GM15510 (cell line): ENCODE data around the gene ANKRD2.

Source experiments
- POLR2A ChIP-seq: IDR thresholded peaks from 3 replicates; pipeline ENCODE4 v1.6.1; 2011; ENCODE audit warnings: borderline replicate concordance; ENCODE audit not compliant: insufficient read length; ENCODE audit errors: extremely low read depth

Gene ANKRD2

DNA sequence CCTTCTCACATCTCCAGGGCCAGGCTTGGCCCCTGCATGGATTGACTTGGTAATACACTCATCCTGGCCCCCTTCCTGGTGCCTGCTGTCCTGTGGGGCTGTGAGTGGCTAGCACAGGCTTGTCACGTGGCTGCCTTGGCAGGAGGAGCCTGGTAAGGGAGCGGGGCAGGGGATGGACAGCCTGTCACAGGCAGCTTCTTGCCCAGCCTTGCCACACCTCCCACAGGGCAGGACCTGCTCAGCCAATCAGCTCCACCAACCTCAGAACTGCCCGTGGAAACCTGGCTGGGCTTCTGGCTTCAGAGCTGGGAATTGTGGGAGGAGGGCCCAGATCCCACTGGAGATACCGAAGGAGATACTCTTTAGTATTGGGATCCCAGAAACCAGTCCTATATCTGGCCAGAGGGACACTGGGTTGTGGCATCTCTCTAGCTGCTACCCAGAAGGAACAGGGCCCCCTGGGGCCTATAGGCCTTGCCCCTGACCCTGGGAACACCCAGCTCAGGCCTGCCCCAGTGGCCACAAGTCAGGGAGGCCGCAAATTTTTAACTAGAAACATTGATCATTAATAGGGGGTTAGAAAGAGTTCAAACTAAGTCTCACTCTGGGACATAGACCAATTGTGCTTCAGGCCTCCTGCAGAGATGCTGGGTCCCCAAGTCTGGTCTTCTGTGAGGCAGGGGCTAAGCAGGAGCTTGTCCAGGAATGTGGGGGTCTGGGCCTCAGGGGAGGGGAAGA lies 11.7 kb downstream of the ANKRD2 start, which contains the start of gene HOGA1:
Gene HOGA1 (plus strand): TSS at position 330 of the 738 bp plus-strand sequence. CDS start 315 bp downstream, at position 645.
- TF ChIP-seq POLR2A = no peak

GRCh38 chr10:97584798-97585438 lies 12.3 kb downstream of the ANKRD2 start:
- TF ChIP-seq POLR2A = no peak

GRCh38 chr10:97585439-97585811 lies 12.8 kb downstream of the ANKRD2 start:
- TF ChIP-seq POLR2A = no peak

- no peak for TF ChIP-seq POLR2A
Observed at GRCh38 chr10:97587183-97587582, 14.6 kb downstream of the ANKRD2 start.

GRCh38 chr10:97589479-97589878 lies 16.9 kb downstream of the ANKRD2 start, which contains the start of gene C10orf62:
C10orf62 (plus strand) TSS chr10:97589721; CDS start chr10:97589898, 177 bp downstream.
- no peak for TF ChIP-seq POLR2A

GRCh38 chr10:97590082-97590747 lies 17.6 kb downstream of the ANKRD2 start:
- no peak for TF ChIP-seq POLR2A

GRCh38 chr10:97590748-97591495 lies 18.3 kb downstream of the ANKRD2 start:
- no peak for TF ChIP-seq POLR2A

DNA sequence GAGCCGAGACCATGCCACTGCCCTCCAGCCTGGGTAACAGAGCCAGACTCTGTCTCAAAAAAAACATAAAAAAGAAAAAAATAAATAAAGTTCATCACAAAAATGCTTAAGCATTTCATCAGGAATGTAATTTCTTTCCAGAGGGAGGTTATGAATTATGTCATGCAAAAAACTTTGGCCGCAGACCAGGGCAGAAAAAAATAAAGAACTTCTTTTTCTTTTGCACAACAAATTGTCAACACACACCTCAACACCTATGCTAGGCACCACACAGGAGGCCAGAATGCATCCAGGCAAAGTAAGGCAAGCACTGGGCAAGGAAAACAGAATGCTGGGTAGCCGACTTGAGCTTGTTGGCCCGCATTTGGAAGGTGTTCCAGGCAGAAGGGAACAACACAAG lies 20.8 kb downstream of the ANKRD2 start:
- no peak for TF ChIP-seq POLR2A

- no peak for TF ChIP-seq POLR2A
Observed at GRCh38 chr10:97596101-97597082, 23.8 kb downstream of the ANKRD2 start.

DNA sequence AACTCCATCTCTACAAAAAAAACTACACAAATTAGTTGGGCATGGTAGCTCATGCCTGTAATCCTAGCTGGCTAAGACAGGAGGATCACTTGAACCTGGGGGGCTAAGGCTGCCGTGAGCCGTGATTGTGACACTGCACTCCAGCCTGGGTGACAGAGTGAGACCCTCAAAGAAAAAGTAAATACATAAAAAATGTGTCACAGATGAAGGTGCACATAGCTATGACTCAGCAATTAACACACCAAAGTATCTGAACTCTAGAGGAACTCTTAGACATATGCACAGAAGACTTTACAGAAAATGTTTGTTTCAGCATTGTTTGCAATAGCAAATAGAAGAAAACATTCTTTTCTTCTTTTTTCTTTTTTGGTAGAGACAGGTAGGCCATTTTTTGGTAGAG lies 25.2 kb downstream of the ANKRD2 start:
- no peak for TF ChIP-seq POLR2A

GRCh38 chr10:97598407-97599271 lies 26.1 kb downstream of the ANKRD2 start:
- TF ChIP-seq POLR2A = no peak

DNA sequence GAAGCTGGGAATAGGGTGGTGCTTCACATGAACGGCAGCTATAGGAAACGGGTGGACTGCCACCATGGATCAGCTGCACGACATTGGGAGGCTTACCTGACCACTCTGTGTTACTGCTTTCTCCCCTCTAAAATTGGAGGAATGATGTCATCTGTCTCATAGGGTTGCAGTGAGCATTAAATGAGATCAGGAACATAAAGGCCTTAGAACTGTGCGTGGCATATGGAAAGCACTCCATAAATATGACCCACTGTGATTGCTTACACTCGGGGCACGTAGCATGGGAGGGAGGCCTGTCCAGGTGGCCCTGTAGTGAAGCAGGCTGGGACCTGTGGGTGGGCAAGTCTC lies 26.7 kb downstream of the ANKRD2 start:
- no peak for TF ChIP-seq POLR2A

- TF ChIP-seq POLR2A = no peak
Observed at GRCh38 chr10:97600616-97601015, 28.0 kb downstream of the ANKRD2 start.
